K562 (cell line): ENCODE measurements around the gene ALG14. TPM values are rescaled to one million over a fixed set of nuclear protein-coding genes. Genes with fewer than 3 reads are reported as not detected.

Experiments
- BRD4 ChIP-seq: fragments of 200-600 bp; sonication (generic); IDR thresholded peaks from 2 replicates; pipeline ENCODE4 v1.6.1; 2017; ENCODE audit warnings: inconsistent platforms
- CREB1 ChIP-seq, 2 experiments: sonication (generic) in 1 of 2; formaldehyde crosslinking in 1 of 2; IDR thresholded peaks; 2 replicates each; pipeline versions ENCODE4 v1.6.1 to v1.8.0; 2012 to 2022; ENCODE audit warnings: inconsistent platforms in 1 of 2, mild to moderate bottlenecking in 1 of 2, missing genetic modification reagents in 1 of 2, moderate library complexity in 1 of 2
- CXXC5 ChIP-seq: fragments of 250-450 bp; sonication (Bioruptor Pico); IDR thresholded peaks from 2 replicates; pipeline ENCODE4 v1.8.0; 2022; ENCODE audit warnings: inconsistent platforms, mild to moderate bottlenecking, moderate library complexity
- ETV6 ChIP-seq, 3 experiments: fragments of 150-350 bp in 1 of 3; sonication (generic) in 1 of 3; formaldehyde crosslinking in 1 of 3; IDR thresholded peaks; 2 replicates each; pipeline versions ENCODE4 v1.6.1 to v1.8.0; 2014 to 2022; ENCODE audit warnings: borderline replicate concordance in 2 of 3, low read depth in 2 of 3, antibody characterized with exemption in 1 of 3, low read length in 1 of 3, mild to moderate bottlenecking in 1 of 3, missing genetic modification reagents in 1 of 3
- FOXA3 ChIP-seq, 2 experiments: fragments of 450-650 bp in 1 of 2; sonication (generic) in 1 of 2; formaldehyde crosslinking; IDR thresholded peaks in 1 of 2; conservative IDR thresholded peaks in 1 of 2; 2 replicates each; pipeline versions ENCODE4 v1.4.0 to v1.8.0; 2020 to 2022; ENCODE audit warnings: mild to moderate bottlenecking in 2 of 2, missing genetic modification reagents in 1 of 2
- JUND ChIP-seq, 2 experiments: IDR thresholded peaks; 2 replicates in 1 of 2; 3 replicates in 1 of 2; pipeline ENCODE4 v1.6.1; 2011; ENCODE audit warnings: borderline replicate concordance in 2 of 2, low read depth in 2 of 2, low read length in 2 of 2, improper control_type of control experiment in 1 of 2, missing biosample characterization in 1 of 2, missing genetic modification characterization in 1 of 2, missing genetic modification reagents in 1 of 2
- NR2C1 ChIP-seq, 2 experiments: fragments of 450-650 bp; IDR thresholded peaks; 2 replicates each; pipeline ENCODE4 v1.6.1; 2017; ENCODE audit warnings: mild to moderate bottlenecking in 2 of 2, antibody characterized with exemption in 1 of 2, inconsistent platforms in 1 of 2, missing compliant biosample characterization in 1 of 2, missing genetic modification characterization in 1 of 2
- PHF8 ChIP-seq: fragments of 200-600 bp; sonication (generic); IDR thresholded peaks from 2 replicates; pipeline ENCODE4 v1.6.1; 2012; ENCODE audit warnings: mixed run types, mild to moderate bottlenecking, inconsistent platforms, low read length, moderate library complexity, borderline replicate concordance
- POU5F1 ChIP-seq: fragments of 150-350 bp; IDR thresholded peaks from 2 replicates; pipeline ENCODE4 v1.6.1; 2014; ENCODE audit warnings: borderline replicate concordance, low read length, low read depth, mild to moderate bottlenecking; ENCODE audit not compliant: partially characterized antibody
- RBM17 ChIP-seq: fragments of 200-400 bp; formaldehyde crosslinking; IDR thresholded peaks from 2 replicates; pipeline ENCODE4 v1.6.1; 2017; ENCODE audit warnings: low read depth, mild to moderate bottlenecking, low read length, borderline replicate concordance
- SMARCC2 ChIP-seq: fragments of 450-650 bp; IDR thresholded peaks from 2 replicates; pipeline ENCODE4 v1.6.1; 2017; ENCODE audit warnings: antibody characterized with exemption, moderate library complexity, mild to moderate bottlenecking, low read depth
- SREBF1 ChIP-seq: fragments of 150-350 bp; IDR thresholded peaks from 2 replicates; pipeline ENCODE4 v1.6.1; 2014; ENCODE audit warnings: antibody characterized with exemption, low read depth, low read length, borderline replicate concordance
- XRCC5 ChIP-seq: fragments of 200-400 bp; formaldehyde crosslinking; IDR thresholded peaks from 2 replicates; pipeline ENCODE4 v1.6.1; 2017; ENCODE audit warnings: low read depth, mild to moderate bottlenecking, low read length
- YBX1 ChIP-seq: fragments of 450-650 bp; IDR thresholded peaks from 2 replicates; pipeline ENCODE4 v1.7.1; 2016; ENCODE audit warnings: mild to moderate bottlenecking
- polyA plus RNA-seq, 8 experiments: library from polyadenylated mRNA; depleted of rRNA in 4 of 8; stranded (reverse) in 5 of 8; unstranded in 3 of 8; fragments of >200 nt; fragmentation: Nextera tagmentation in 2 of 8; fragmentation: Illumina TruSeq in 1 of 8; extraction: Ambion mirVana in 2 of 8; extraction: Trizol in 1 of 8; gene quantifications; 2 replicates each; pipeline versions ENCODE4 v1.2.1 to v1.2.3, GENCODE V29; 2011 to 2014; ENCODE audit warnings: inconsistent platforms in 1 of 8, missing spikeins in 1 of 8
- total RNA-seq, 7 experiments: library from RNA; depleted of rRNA in 6 of 7; stranded (reverse); fragments of >200 nt in 6 of 7; fragmentation: Illumina TruSeq in 2 of 7; extraction: Trizol in 2 of 7; gene quantifications; 2 replicates each; pipeline versions ENCODE4 v1.2.1 to v1.2.3, GENCODE V29; 2011 to 2021; ENCODE audit warnings: low replicate concordance in 1 of 7
- TF ChIP-seq, protein P1 (sequence below): fragments of 450-650 bp; formaldehyde crosslinking; IDR thresholded peaks from 2 replicates; pipeline ENCODE4 v1.4.0; 2020; ENCODE audit warnings: mild to moderate bottlenecking, moderate library complexity
- TF ChIP-seq, protein P2 (sequence below): sonication (generic); formaldehyde crosslinking; IDR thresholded peaks from 2 replicates; pipeline ENCODE4 v1.8.0; 2022; ENCODE audit warnings: mild to moderate bottlenecking, missing genetic modification reagents

The ALG14 gene
- total and polyA plus RNA-seq, 9 of the 15 experiments (the other 6 are each of a cell fraction or from before 2014, with no cell fraction given): 2.8 to 16.2 (median 4.9) TPM

DNA sequence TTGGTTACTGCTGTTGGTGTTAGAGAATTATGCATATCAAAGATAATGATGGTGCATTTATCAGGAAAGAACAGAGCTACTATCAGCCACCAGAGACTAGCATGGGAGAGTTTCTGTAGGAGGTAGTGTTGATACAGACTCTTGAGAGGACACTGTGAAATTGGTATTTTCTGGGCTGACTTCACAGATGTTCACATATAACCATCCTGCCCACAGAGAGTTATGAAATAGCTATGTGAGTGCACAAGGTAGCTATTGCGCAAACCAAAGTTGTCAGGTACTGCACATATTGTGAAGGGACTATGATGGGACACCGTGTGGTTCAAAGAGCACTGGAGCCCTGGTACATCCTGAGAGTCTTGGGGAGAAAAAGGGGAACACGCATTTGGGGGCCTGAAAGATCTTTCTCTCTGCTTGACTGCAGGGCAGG lies 43.0 kb upstream of the ALG14 start (continued):
- TF ChIP-seq BRD4 (no peak), NR2C1 (IDR thresholded peaks at IDR 0.05) (no peak), NR2C1 (tag; IDR thresholded peaks at IDR 0.05) (no peak), PHF8 (no peak), YBX1 (no peak), CXXC5 (CRISPR knock-in tag) (peak; percentile 33; the same call in 1 of the 2 replicates), XRCC5 (no peak), JUND (IDR thresholded peaks at IDR 0.05; ENCODE audit: borderline replicate concordance, low read depth, low read length) (peak; percentile 31; the same call in 1 of the 2 replicates), JUND (tag; IDR thresholded peaks at IDR 0.05; ENCODE audit: borderline replicate concordance, low read depth, low read length) (no peak; the same call in 2 of the 3 replicates), CREB1 (IDR thresholded peaks at IDR 0.05) (peak; percentile 61; the same call in 1 of the 2 replicates), CREB1 (CRISPR knock-in tag; IDR thresholded peaks at IDR 0.05) (no peak), SREBF1 (no peak), FOXA3 (CRISPR knock-in tag; conservative IDR thresholded peaks at IDR 0.05 in 1 of 2, IDR thresholded peaks at IDR 0.05 in 1 of 2) (peak in 1 of 2 experiments; percentile 69; a peak in 2 of 4 replicates), POU5F1 (no peak), SMARCC2 (peak; percentile 81; the same call in 1 of the 2 replicates), ETV6 (IDR thresholded peaks at IDR 0.05; ENCODE audit: borderline replicate concordance in 1 of 2, low read depth in 2 of 2, low read length in 1 of 2) (no peak), ETV6 (CRISPR knock-in tag; IDR thresholded peaks at IDR 0.05; ENCODE audit: borderline replicate concordance) (no peak), RBM17 (no peak)
- TF ChIP-seq, protein P1, sequence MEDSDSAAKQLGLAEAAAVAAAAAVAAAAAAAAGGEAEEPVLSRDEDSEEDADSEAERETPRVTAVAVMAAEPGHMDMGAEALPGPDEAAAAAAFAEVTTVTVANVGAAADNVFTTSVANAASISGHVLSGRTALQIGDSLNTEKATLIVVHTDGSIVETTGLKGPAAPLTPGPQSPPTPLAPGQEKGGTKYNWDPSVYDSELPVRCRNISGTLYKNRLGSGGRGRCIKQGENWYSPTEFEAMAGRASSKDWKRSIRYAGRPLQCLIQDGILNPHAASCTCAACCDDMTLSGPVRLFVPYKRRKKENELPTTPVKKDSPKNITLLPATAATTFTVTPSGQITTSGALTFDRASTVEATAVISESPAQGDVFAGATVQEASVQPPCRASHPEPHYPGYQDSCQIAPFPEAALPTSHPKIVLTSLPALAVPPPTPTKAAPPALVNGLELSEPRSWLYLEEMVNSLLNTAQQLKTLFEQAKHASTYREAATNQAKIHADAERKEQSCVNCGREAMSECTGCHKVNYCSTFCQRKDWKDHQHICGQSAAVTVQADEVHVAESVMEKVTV (CRISPR knock-in tag): no peak
- TF ChIP-seq, protein P2, sequence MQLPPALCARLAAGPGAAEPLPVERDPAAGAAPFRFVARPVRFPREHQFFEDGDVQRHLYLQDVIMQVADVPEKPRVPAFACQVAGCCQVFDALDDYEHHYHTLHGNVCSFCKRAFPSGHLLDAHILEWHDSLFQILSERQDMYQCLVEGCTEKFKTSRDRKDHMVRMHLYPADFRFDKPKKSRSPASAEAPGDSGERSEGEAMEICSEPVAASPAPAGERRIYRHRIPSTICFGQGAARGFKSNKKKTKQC: no peak
